ACHN (cell line): ENCODE measurements around the gene GPX4.

Source experiments
- DNase-seq: peaks from one replicate; pipeline ENCODE4 v3.0.0-alpha.2; 2015
- in situ Hi-C: cut with HindIII; loops from 2 replicates; pipeline ENCODE4 v1.10.0; 2017; ENCODE audit warnings: low sequenced_read_pairs, low pct_ligation_motif_present, low pct_unique_long_range_greater_than_20kb

GPX4 gene

GRCh38 chr19:1138121-1138520 lies 34.3 kb downstream of the GPX4 start:
- in situ Hi-C loops: no loop called here
- DNase-seq: no peak

GRCh38 chr19:1139126-1139525 lies 35.3 kb downstream of the GPX4 start:
- in situ Hi-C loops: no loop called here
- DNase-seq: no peak

GRCh38 chr19:1140272-1141027 lies 36.7 kb downstream of the GPX4 start:
- DNase-seq: no peak
- in situ Hi-C loops: no loop called here

- no peak for DNase-seq
- in situ Hi-C loops: no loop called here
Observed at GRCh38 chr19:1141944-1142343, 38.1 kb downstream of the GPX4 start.

- in situ Hi-C loops: no loop called here
Observed at GRCh38 chr19:1143828-1144399, 40.1 kb downstream of the GPX4 start.

GRCh38 chr19:1144741-1145140 lies 40.9 kb downstream of the GPX4 start:
- no peak for DNase-seq
- in situ Hi-C loops: no loop called here

More at GRCh38 chr19:1143828-1144399, 40.1 kb downstream of the GPX4 start:
- DNase-seq: no peak

- DNase-seq: no peak
- in situ Hi-C loops: no loop called here
Observed at GRCh38 chr19:1145635-1146411, 42.0 kb downstream of the GPX4 start.

- in situ Hi-C loops: no loop called here
- no peak for DNase-seq
Observed at GRCh38 chr19:1146412-1146699, 42.6 kb downstream of the GPX4 start.

- in situ Hi-C loops: no loop called here
- no peak for DNase-seq
Observed at GRCh38 chr19:1146858-1147780, 43.3 kb downstream of the GPX4 start.

- in situ Hi-C loops: no loop called here
- no peak for DNase-seq
Observed at GRCh38 chr19:1147934-1148549, 44.2 kb downstream of the GPX4 start.

GRCh38 chr19:1149259-1150045 lies 45.7 kb downstream of the GPX4 start:
- no peak for DNase-seq
- in situ Hi-C loops: no loop called here

- in situ Hi-C loops: no loop called here
- DNase-seq: no peak
Observed at GRCh38 chr19:1150333-1151036, 46.7 kb downstream of the GPX4 start.

- no peak for DNase-seq
- in situ Hi-C loops: no loop called here
Observed at GRCh38 chr19:1151037-1151724, 47.4 kb downstream of the GPX4 start.

- in situ Hi-C loops: no loop called here
- DNase-seq: no peak
Observed at GRCh38 chr19:1151917-1152587, 48.3 kb downstream of the GPX4 start.

GRCh38 chr19:1153891-1154730 lies 50.3 kb downstream of the GPX4 start:
- DNase-seq: no peak
- in situ Hi-C loops: no loop called here
